Limb (tissue), 2 donors: ENCODE results near the gene PRKCE.
"Not testable (repeated sequence)": the region's sequence is repeated elsewhere in the genome, so short reads cannot be mapped to it uniquely, and the experiment has no call there.

Experiments used
- DNase-seq, 2 donors: peaks; one replicate each; pipeline ENCODE4 v3.0.0-alpha.2; 2016; ENCODE audit errors: extremely low spot score in 2 of 2

PRKCE gene

GRCh38 chr2:45664635-45665261, 13.3 kb downstream of the PRKCE start:
- DNase-seq: no peak

GRCh38 chr2:45668509-45668908, 17.0 kb downstream of the PRKCE start:
- DNase-seq: no peak

- no peak for DNase-seq
These were observed 17.6 kb downstream of the PRKCE start for GRCh38 chr2:45669032-45669486.

- DNase-seq: no peak
These were observed 19.2 kb downstream of the PRKCE start for GRCh38 chr2:45670646-45671045.

- no peak for DNase-seq
These were observed 20.7 kb downstream of the PRKCE start for GRCh38 chr2:45672138-45672537.

- DNase-seq: no peak
These were observed 22.8 kb downstream of the PRKCE start for GRCh38 chr2:45674035-45674816.

GRCh38 chr2:45675263-45675812, 23.9 kb downstream of the PRKCE start:
- DNase-seq: no peak

- no peak for DNase-seq
These were observed 24.6 kb downstream of the PRKCE start for GRCh38 chr2:45676088-45676487.

- DNase-seq: no peak
These were observed 27.4 kb downstream of the PRKCE start for GRCh38 chr2:45678791-45679348.

- no peak for DNase-seq
These were observed 29.0 kb downstream of the PRKCE start for GRCh38 chr2:45680351-45680967.

GRCh38 chr2:45681675-45682074, 30.2 kb downstream of the PRKCE start:
- no peak for DNase-seq

GRCh38 chr2:45683292-45683691, 31.8 kb downstream of the PRKCE start:
- no peak for DNase-seq

GRCh38 chr2:45684756-45685155, 33.3 kb downstream of the PRKCE start:
- DNase-seq: no peak

- DNase-seq: no peak
These were observed 33.8 kb downstream of the PRKCE start for GRCh38 chr2:45685260-45685659.

- no peak for DNase-seq
These were observed 36.5 kb downstream of the PRKCE start for GRCh38 chr2:45687964-45688363.

- DNase-seq: no peak
These were observed 37.2 kb downstream of the PRKCE start for GRCh38 chr2:45688479-45689298.

- no peak for DNase-seq
These were observed 38.8 kb downstream of the PRKCE start for GRCh38 chr2:45690231-45690630.

GRCh38 chr2:45691171-45691999, 39.9 kb downstream of the PRKCE start:
- no peak for DNase-seq

GRCh38 chr2:45692566-45692965, 41.1 kb downstream of the PRKCE start:
- no peak for DNase-seq

GRCh38 chr2:45695480-45696007, 44.1 kb downstream of the PRKCE start:
- DNase-seq: not testable (repeated sequence)
